HT-29 (cell line): ENCODE results near the gene UBL3. TPM values are rescaled to one million over a fixed set of nuclear protein-coding genes. Genes with fewer than 3 reads are reported as not detected.
A peak's percentile ranks its signal among the peaks of the same experiment; 100 is the strongest.

Experiments used
- DNase-seq: peaks from one replicate; pipeline ENCODE4 v3.0.0-alpha.2; 2015; ENCODE audit warnings: low spot score
- total RNA-seq: library from RNA; depleted of rRNA; stranded (reverse); fragments of >200 nt; shearing (Covaris generic); gene quantifications from 2 replicates; pipeline ENCODE4 v1.2.3, GENCODE V29; 2014; rRNA removed

The UBL3 gene
- 19.8 and 21.8 TPM in 2 replicates for total RNA-seq

DNA sequence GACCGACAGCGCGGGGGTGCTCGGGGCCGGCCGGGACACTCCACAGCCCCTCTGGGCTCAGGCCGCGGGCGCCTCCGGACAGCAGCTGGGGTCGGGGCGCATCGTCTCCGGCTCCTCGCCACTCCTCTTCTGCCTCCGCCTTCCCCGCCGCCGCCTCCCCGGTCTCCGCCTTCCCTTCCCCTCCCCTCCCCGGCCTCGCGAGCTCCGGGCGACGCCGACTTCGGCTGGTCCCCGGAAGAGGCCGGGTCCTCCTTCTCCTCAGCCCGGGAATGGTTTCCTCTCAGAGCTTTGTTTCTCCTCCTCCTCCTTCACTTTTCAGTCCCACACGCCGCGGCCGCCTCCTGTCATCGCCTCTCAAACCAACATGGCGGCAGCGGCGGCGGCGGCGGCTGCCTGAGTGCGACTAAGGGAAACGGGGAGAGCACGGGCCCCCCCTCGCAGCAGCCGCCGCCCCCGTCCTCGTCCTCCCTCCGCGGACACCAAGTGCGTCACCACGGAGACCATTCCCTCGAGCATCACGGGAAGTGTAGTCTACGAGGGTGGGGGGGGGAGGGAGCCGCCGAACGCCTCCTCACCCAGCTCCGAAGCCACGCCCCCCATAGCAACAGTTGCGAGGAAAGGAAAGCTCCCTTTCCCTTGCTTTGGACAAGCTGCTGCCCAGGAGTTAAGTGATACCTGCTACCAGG is at the start of gene UBL3:
TSS of gene UBL3 (minus strand) at position 405 of the 686 bp plus-strand sequence. CDS start 1,079 bp downstream, outside the sequence.
- peak; percentile 100 for DNase-seq

GRCh38 chr13:29897102-29897501 is 46.7 kb upstream of the UBL3 start:
- DNase-seq, result no peak

GRCh38 chr13:29893438-29893837 is 43.0 kb upstream of the UBL3 start:
- peak; percentile 19 for DNase-seq

DNA sequence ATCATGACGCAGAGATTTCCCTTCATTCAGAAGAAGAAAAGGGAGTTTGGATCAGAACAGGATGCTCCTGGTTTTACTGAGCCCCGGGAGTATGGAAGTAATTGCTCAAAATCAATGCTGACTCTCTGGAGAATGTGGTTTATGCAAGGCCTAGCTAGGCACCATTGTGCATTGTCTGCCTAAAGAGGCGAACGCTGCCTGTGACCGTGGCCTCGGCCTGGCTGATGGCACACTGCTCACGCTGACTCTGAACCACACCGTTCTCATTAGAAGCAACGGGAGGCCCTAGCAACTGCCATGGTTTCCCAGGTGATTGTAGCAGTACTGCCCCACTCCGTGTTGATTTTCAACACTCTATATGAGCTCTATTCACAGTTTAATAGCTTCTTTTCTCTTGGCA is 41.7 kb upstream of the UBL3 start:
- no peak for DNase-seq

GRCh38 chr13:29889111-29889510 is 38.7 kb upstream of the UBL3 start:
- no peak for DNase-seq

- DNase-seq, result no peak
These were observed 37.9 kb upstream of the UBL3 start for GRCh38 chr13:29888306-29888705.

DNA sequence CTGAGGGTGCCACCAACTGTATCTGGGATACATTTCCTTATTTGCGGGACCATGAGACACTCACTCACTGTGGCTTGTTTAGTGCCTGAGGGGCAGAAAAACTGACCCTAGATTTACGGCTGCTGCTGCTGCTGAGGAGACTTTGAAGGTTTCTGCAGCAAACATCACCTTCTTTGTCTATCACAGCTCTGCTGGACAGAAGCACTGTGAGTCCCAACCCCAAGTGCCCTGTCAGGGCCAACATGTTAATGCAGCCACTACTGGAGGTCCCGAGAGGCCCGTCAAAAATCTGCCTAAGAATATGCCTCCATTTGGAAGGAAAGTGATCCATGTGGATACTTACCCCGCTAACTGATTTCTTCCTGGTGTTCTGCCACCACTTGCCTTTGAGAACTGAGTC is 37.3 kb upstream of the UBL3 start:
- DNase-seq, result no peak

- DNase-seq, result no peak
These were observed 36.7 kb upstream of the UBL3 start for GRCh38 chr13:29887030-29887557.

DNA sequence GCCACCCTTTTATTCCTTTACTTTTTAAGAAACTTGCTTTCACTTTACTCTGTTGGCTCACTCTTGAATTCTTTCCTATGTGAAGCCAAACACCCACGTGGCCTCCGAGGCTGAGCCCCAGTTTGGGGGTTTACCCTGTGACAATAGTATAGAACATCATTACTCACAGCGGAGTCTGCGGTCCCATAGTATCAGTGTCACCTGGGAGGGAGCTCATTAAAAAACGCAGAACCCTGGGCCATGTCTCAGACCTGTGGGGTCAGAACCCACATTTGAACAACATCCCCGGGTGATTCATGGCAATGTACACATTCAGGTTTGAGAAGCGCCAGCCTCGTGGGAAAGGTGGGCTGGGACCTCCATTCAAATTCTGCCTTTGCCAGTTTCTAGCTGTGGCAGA is 36.0 kb upstream of the UBL3 start:
- DNase-seq, result no peak

DNA sequence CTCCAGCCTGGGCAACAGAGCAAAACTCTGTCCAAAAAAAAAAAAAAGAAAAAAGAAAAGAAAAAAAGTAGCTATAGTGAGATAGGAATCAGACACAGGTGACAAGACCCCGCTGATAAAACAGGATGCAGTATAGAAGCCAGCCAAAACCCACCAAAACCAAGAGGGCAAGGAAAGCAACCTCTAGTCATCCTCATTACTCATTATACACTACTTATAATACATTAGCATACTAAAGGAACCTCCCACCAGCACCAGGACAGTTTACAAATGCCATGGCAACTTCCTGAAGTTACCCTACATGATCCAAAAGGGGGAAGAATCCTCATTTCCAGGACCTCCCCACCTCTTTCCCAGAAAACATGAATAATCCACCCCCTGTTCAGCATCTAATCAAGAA is 35.6 kb upstream of the UBL3 start:
- DNase-seq, result no peak

GRCh38 chr13:29884671-29885430 is 34.4 kb upstream of the UBL3 start:
- no peak for DNase-seq

DNA sequence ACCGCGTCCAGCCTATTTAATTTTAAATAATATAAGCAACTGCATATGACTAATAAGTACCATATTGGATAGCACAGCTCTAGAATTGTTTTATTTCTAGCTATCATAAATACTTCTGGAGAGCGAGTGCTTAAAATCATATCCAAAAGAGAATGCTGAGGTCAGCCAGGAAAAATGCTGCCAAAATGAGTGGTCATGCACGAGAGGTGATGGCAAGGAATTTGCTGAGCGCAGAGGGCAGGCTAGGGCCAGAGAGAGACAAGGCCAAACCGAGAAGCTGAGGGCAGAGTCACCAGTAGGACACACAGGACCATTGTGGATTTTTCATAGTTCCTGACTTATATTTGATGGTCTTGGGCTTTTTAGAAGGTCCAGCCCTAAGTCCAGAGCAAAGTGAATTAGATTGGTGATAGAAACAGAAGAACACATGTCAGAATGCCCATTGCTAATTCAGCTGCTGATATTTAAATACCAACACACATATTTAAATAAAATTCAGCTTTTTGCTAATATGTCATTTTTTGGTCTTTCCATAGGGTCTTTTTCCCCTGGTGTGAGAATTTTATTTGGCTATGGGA is 33.6 kb upstream of the UBL3 start:
- no peak for DNase-seq

DNA sequence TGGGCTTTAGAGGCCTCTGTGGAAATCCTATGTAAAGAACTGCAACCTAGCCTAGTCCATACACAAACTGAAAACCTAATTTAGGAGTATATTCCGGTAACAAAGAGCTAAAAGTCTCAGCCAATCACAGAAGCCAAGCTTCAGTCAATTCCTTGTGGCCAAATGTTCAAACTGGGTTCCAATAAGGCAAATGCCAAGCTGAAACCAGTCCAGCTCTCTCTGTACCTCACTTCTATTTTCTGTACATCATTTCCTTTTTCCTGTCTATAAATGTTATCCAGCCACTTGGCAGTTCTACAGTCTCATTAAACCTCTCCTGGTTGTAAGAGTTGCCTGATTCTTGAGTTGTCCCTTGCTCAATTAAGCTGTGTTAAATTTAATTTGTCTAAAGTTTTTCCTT is 31.7 kb upstream of the UBL3 start:
- DNase-seq, result no peak

DNA sequence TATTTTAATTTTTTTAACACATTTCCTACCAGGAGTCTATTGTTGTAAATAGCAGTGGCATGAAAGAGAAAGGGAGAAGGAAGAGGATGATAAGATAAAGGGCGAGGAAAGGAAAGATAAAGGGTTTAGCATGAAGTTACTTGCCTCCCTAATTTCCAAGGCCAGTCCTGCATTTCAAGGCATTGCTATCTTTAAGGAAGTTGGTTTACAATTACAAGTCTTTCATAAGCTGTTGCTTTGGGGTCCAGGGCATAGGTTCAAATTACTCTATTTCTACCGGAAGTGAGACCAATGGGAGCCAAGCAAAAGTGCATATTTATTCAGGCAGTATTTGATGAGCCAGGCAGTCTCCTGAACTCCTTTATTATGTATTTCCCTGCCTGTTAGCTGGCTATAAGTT is 27.7 kb upstream of the UBL3 start:
- no peak for DNase-seq

DNA sequence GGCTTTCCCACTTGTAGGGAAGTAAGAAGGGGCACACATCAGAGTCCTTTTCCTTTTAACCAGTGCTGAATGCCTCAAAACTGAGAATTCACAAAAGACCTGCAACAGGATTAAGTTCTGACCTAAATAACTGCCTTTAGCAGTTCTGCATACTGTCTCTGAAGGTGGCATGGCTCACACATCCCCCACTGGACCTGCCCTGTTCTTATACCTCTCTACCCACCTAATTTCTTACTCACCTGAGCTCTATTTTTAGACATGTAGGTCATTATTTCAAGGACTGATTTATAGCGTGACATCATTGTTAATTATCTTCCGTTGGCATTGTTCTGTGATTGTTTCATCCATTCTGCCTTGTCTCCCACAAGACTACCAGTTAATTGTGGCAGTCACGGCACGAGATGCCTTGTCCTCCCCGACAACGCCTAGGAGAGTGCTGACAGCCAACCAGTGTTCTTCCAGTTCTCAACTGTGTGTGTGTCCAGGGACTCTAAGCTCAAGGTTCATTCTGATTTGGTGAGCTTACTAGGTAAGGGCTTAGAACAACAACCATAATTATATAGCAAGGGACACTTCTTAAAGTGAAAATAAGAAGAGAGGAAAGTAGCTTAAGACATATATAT is 27.1 kb upstream of the UBL3 start:
- no peak for DNase-seq

GRCh38 chr13:29875646-29876045 is 25.2 kb upstream of the UBL3 start:
- no peak for DNase-seq

DNA sequence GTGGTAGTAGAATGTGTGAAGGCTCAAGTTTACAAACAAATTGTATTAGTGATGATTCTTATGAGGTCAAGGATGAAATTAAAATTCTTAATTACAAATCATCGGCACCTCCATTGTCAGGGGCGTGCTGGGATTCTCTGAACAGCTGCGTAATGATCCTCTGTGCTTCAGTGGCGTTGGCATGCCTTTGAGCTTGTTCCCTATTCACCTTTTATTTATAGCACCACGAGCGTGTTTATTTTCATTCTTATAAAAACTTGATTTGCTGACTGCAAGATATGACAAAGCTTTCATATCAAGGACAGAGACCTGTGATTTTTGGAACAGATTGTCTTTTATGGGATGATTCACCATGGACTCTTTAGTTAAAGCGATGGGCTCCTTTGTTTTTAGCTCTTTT is 18.2 kb upstream of the UBL3 start:
- DNase-seq, result no peak

DNA sequence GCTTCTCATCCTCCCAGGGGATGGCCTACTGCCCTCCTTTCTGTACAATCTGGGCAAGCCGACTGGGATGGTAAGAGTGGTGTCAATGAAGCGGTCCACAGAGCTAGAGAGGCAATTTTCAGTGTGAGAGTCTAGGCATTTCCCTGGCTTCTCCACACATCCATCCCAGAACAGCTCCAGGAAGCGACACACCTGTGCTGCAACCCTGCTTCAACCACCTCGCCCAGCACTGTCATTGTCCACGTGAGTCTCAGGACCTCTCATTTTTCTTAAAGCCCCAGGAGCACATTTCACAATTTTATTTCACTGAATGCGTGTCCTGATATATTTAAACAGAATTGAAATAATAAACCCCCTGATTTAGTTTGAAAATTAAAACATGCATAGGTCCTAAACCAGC is 15.5 kb upstream of the UBL3 start:
- DNase-seq, result no peak

DNA sequence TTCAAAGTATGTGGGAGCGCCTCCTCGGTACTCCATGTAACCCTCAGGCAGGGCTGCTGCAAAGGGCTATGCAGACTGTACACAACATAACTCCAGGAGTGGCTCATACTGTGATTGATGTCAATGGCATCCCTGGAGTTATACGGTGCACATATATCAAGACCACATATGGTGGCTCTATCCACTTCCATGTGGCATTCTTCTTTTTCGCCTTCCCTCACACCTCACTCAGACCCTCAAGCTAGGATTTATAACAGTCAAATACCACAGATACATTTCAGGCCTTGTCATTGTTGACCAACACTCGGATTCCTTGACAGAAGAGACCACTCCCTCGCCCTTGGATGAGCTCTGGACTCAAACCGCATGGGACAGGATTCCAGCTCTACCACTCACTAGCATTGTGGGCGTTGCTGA is 11.3 kb upstream of the UBL3 start:
- DNase-seq, result no peak

DNA sequence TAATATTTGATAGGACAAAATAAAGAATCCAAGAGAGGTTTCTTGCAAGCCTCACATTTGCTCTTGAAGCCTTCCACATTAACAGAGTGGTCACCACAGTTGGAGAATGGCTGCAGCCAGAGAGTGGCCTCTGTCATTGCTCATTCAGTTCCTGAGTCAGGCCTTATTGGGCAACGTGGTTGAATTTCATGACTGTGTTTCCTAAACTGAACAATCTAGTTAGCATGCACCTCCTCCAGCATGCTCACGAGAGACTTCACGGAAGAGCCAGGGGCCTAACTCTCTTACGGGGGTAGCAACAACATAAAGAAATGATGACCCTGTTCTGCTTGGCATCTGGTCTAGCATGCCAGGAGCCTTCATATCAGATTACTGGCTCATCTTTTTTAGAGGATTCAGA is 9.6 kb upstream of the UBL3 start:
- no peak for DNase-seq

- DNase-seq, result no peak
These were observed 8.2 kb upstream of the UBL3 start for GRCh38 chr13:29858667-29859066.

DNA sequence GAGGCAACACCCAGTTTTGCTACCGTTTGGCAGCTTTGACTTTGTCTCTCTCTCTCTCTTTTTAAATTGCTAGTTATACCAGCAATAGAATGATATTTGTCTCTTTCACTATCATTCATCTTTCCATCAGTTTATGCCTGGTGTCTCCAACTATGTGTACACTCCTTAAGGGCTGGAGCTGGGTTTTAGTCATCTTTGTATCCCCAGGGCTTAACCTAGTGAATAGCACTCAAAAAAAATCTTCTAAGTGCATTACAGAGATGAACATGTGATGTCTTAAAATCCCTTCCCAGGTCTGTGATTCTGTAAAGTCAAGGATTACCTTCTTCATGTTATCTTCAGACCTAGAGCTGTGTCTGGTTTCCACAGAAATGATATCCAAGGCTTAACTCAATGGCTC is 7.8 kb upstream of the UBL3 start:
- DNase-seq, result no peak
